Cardiac fibroblast (primary cell): ENCODE results near the gene LGALS16.
"Not testable (repeated sequence)": the region's sequence is repeated elsewhere in the genome, so short reads cannot be mapped to it uniquely, and the experiment has no call there.

Experiments used
- DNase-seq, 2 donors: peaks; one replicate each; pipeline versions ENCODE4 v3.0.0 to v3.0.0-alpha.2; 2010; ENCODE audit warnings: low read depth in 2 of 2
- H3K4me3 ChIP-seq, 2 donors: replicated peaks in 1 of 2; 1 replicate in 1 of 2; 2 replicates in 1 of 2; pipeline ENCODE4 v1.5.1; 2011; ENCODE audit warnings: low read depth in 2 of 2, low read length in 2 of 2, mild to moderate bottlenecking in 2 of 2, moderate library complexity in 1 of 2
- TF ChIP-seq, protein P1 (sequence below): IDR thresholded peaks from one replicate; pipeline ENCODE4 v1.5.1; 2011; ENCODE audit warnings: low read depth, mild to moderate bottlenecking, low read length, inconsistent platforms

The LGALS16 gene

GRCh38 chr19:39659791-39660190 is 4.1 kb downstream of the LGALS16 start:
- TF ChIP-seq, protein P1, sequence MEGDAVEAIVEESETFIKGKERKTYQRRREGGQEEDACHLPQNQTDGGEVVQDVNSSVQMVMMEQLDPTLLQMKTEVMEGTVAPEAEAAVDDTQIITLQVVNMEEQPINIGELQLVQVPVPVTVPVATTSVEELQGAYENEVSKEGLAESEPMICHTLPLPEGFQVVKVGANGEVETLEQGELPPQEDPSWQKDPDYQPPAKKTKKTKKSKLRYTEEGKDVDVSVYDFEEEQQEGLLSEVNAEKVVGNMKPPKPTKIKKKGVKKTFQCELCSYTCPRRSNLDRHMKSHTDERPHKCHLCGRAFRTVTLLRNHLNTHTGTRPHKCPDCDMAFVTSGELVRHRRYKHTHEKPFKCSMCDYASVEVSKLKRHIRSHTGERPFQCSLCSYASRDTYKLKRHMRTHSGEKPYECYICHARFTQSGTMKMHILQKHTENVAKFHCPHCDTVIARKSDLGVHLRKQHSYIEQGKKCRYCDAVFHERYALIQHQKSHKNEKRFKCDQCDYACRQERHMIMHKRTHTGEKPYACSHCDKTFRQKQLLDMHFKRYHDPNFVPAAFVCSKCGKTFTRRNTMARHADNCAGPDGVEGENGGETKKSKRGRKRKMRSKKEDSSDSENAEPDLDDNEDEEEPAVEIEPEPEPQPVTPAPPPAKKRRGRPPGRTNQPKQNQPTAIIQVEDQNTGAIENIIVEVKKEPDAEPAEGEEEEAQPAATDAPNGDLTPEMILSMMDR = no peak
- no peak overlapping the region for H3K4me3 ChIP-seq
- DNase-seq = no peak

- TF ChIP-seq, protein P1 = no peak
- no peak for DNase-seq
- no peak overlapping the region for H3K4me3 ChIP-seq
These were observed 4.9 kb downstream of the LGALS16 start for GRCh38 chr19:39660661-39661060.

- no peak overlapping the region for H3K4me3 ChIP-seq
- no peak for DNase-seq
- TF ChIP-seq, protein P1 = no peak
These were observed 5.9 kb downstream of the LGALS16 start for GRCh38 chr19:39661565-39661964.

- not testable (repeated sequence) for DNase-seq, H3K4me3 ChIP-seq
These were observed 14.1 kb downstream of the LGALS16 start for GRCh38 chr19:39669860-39670259.

GRCh38 chr19:39670998-39671397 is 15.3 kb downstream of the LGALS16 start:
- TF ChIP-seq, protein P1 = no peak
- DNase-seq = no peak
- no peak overlapping the region for H3K4me3 ChIP-seq

- peak; percentile 57 to 75 for DNase-seq
- H3K4me3 ChIP-seq = no peak overlapping the region
- TF ChIP-seq, protein P1 = peak; percentile 46
These were observed 16.1 kb downstream of the LGALS16 start for GRCh38 chr19:39671739-39672363.

- TF ChIP-seq, protein P1 = no peak
- no peak overlapping the region for H3K4me3 ChIP-seq
- no peak for DNase-seq
These were observed 16.8 kb downstream of the LGALS16 start for GRCh38 chr19:39672473-39672872.

DNA sequence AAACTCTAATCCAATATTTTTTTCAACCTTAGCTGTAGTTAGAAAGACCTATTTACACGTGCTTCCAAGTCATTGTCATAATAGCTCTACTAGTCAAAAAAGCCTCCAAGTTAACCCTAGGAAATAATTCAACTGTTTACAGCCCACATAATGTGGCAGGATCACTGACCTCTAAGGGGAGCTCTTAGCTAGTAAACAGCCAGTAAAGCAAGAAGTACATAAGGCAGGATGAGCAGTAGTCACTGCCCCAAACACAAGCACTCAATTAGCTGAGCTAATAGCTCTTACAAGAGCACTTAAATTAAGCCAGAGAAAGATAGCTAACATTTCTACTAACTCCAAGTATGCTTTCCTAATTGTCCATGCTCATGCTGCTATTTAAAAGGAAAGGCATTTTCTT is 18.1 kb downstream of the LGALS16 start:
- not testable (repeated sequence) for H3K4me3 ChIP-seq
- DNase-seq = peak in 1 of 2 donors; percentile 25
